Subcutaneous abdominal adipose tissue (tissue), 5 donors: ENCODE measurements around the gene ERC1.
"Not testable (repeated sequence)": the region's sequence is repeated elsewhere in the genome, so short reads cannot be mapped to it uniquely, and the experiment has no call there.

ENCODE experiments used
- H3K27ac ChIP-seq: one replicate; pipeline ENCODE4 v1.7.0; 2013; ENCODE audit warnings: low read depth, mild to moderate bottlenecking, inconsistent platforms, low read length, moderate library complexity
- H3K27me3 ChIP-seq, 5 donors: one replicate each; pipeline ENCODE4 v1.7.0; 2013; ENCODE audit warnings: low read length in 5 of 5, inconsistent platforms in 1 of 5; ENCODE audit not compliant: control insufficient read depth in 5 of 5, insufficient read depth in 4 of 5
- H3K36me3 ChIP-seq, 5 donors: one replicate each; pipeline ENCODE4 v1.7.0; 2013; ENCODE audit warnings: low read length in 5 of 5; ENCODE audit not compliant: control insufficient read depth in 5 of 5, insufficient read depth in 5 of 5
- H3K4me1 ChIP-seq, 5 donors: one replicate each; pipeline ENCODE4 v1.7.0; 2013; ENCODE audit warnings: low read length in 5 of 5, mild to moderate bottlenecking in 3 of 5, moderate library complexity in 1 of 5; ENCODE audit not compliant: control insufficient read depth in 5 of 5, insufficient read depth in 5 of 5
- H3K4me3 ChIP-seq, 5 donors: one replicate each; pipeline ENCODE4 v1.7.0; 2013; ENCODE audit warnings: low read length in 5 of 5, low read depth in 1 of 5
- H3K9ac ChIP-seq, 5 donors: one replicate each; pipeline ENCODE4 v1.7.0; 2013; ENCODE audit warnings: low read length in 5 of 5, mild to moderate bottlenecking in 4 of 5, moderate library complexity in 3 of 5
- H3K9me3 ChIP-seq, 5 donors: one replicate each; pipeline ENCODE4 v1.7.0; 2013; ENCODE audit warnings: low read length in 5 of 5; ENCODE audit not compliant: control insufficient read depth in 5 of 5
- donor health status: healthy.
- donor health status: healthy.
- donor health status: healthy.
- donor health status: healthy.
- donor health status: healthy.

ERC1 gene

DNA sequence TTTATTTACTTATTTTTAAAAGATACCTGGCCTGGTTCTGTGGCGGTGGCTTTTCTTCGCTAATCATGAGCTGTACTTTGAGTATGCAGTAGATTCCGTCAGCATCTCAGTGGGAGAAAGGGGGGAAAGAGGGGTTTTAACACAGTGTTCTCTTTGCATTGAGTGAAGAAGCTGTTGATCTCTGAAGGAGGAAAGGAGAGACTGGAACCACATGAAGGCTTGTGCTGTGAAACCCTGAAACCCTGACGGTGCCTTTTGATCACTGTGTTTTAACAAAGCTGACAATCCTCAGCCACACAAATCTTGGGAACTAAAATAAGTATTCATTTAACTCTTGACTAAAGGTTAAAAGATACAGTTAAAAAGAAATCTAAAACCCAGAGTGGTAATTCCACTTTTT lies 353.2 kb downstream of the ERC1 start:
- H3K36me3 ChIP-seq = no peaks in the 10 kb centered on the region
- no peaks in the 10 kb centered on the region for H3K4me1 ChIP-seq
- no peak overlapping the region for H3K9ac ChIP-seq
- no peak overlapping the region for H3K27ac ChIP-seq
- no peaks in the 10 kb centered on the region for H3K27me3 ChIP-seq
- H3K4me3 ChIP-seq = no peak overlapping the region
- H3K9me3 ChIP-seq = no peaks in the 10 kb centered on the region

DNA sequence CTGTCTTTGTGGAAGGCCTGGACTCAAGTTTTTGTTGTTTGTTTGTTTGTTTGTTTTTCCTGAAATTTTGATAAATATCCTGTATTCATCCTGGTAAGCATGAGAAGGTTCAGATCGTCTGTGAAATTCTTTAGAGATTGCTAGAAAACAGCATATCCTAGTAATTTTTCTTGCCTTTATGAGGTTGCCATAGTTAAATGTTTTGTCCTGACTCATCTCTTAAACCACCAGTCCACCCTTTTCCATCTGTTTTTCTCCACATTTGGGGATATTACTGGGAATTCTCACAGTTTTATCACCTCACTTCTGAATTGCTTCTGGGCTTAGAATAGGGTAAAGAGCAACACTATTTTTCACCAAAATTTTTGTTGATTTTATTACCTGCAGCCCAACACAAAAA lies 355.1 kb downstream of the ERC1 start:
- no peaks in the 10 kb centered on the region for H3K4me1 ChIP-seq
- no peak overlapping the region for H3K4me3 ChIP-seq
- no peak overlapping the region for H3K27ac ChIP-seq
- H3K36me3 ChIP-seq = no peaks in the 10 kb centered on the region
- no peaks in the 10 kb centered on the region for H3K27me3 ChIP-seq
- no peaks in the 10 kb centered on the region for H3K9me3 ChIP-seq
- H3K9ac ChIP-seq = no peak overlapping the region

DNA sequence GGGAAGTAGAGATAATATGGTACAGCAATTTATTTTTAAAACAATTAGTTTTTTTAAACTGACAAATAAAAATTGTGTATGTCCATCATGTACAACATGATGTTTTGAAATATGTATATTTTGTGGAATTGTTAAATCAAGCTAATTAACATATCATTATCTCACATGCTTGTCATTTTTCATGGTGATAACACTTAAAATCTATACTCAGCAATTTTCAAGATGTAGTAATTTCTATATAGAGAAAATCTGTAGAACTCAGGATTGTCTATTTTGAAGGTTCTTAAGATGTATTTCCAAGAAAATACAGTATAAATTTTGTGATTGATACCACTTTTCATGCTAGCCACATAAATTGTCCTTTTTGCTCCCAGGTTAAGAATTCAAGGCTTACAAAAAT lies 356.3 kb downstream of the ERC1 start:
- no peak overlapping the region for H3K27ac ChIP-seq
- no peaks in the 10 kb centered on the region for H3K4me1 ChIP-seq
- H3K36me3 ChIP-seq = no peaks in the 10 kb centered on the region
- no peak overlapping the region for H3K4me3 ChIP-seq
- H3K9me3 ChIP-seq = no peaks in the 10 kb centered on the region
- H3K9ac ChIP-seq = no peak overlapping the region
- H3K27me3 ChIP-seq = no peaks in the 10 kb centered on the region

DNA sequence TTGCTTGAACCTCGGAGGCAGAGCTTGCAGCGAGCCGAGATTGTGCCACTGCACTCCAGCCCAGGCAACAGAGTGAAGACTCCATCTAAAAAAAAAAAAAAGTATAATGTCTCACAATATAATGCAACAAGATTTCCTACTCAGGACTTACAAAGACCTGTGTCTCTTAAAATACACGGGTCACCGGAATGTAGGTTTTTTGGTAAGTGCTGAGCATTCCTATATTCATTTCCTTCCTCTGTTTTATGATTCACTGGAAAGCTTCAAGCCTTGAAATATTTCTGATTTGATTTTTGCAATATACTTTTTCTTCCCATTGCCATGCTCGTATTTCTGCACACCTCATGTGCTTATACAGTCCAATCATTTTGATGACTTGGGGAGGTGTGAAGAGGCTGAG lies 357.6 kb downstream of the ERC1 start:
- Histone ChIP-seq H3K27me3 (no peaks in the 10 kb centered on the region), H3K4me1 (no peaks in the 10 kb centered on the region), H3K4me3 (no peak overlapping the region), H3K27ac (no peak overlapping the region), H3K9me3 (no peaks in the 10 kb centered on the region), H3K36me3 (no peaks in the 10 kb centered on the region), H3K9ac (no peak overlapping the region)

DNA sequence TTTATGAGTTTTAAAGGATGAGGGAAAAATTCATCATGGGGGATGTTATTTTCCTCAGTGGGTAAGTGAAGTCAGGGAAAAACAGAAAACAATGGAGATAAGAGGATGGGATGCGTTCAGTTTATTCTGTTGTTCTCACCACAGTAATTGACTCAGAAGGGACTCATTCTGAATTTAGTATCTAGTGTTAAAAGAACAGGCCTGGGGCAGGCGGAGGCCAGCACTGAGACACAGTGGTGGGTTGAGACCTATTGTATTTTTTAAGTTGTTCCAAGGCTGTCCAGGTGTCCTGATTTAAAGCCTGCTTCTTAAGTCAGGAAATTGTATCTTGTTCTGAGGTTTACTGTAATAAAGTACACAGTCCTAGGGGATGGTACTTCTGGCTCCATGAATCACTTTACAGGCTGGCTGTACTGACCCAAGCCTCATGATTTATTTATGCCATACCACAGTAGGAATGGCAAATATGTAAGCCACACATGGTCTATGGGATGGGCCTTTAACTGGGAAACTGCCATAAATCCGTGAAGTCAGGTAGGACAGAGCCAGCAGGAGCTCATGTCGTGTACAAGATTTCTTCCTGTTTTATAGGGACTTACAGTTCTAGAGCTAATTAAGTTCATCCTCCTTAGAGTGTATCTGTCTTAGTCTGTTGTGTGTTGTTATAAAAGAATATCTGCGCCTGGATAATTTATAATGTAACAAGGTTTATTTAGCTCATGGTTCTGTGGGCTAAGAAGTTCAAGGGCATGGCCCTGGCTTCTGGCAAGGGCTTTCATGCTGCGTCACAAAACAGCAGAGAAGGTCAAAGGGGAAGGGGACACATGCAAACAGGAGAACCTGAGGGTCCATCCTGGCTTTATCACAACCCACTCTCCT lies 359.3 kb downstream of the ERC1 start:
- H3K27me3 ChIP-seq = no peaks in the 10 kb centered on the region
- no peak overlapping the region for H3K9ac ChIP-seq
- H3K4me3 ChIP-seq = no peak overlapping the region
- no peak overlapping the region for H3K27ac ChIP-seq
- H3K9me3 ChIP-seq = no peaks in the 10 kb centered on the region
- H3K4me1 ChIP-seq = peaks cover 0 to 6% (median 1%) of the 10 kb centered on the region in 5 donors
- no peaks in the 10 kb centered on the region for H3K36me3 ChIP-seq

DNA sequence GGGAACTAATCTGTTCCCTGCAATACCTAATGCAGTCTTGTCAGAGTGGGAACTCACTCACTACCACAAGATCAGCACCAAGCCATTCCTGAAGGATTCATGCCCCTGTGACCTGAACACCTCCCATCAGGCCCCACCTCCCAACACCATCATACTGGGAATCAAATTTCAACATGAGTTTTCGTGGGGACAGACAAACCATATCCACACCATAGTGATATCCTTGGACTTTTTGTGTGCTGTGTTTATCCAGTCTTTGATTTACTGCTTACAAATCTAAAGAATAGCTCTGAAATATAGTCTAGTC lies 359.9 kb downstream of the ERC1 start:
- no peaks in the 10 kb centered on the region for H3K36me3 ChIP-seq
- no peaks in the 10 kb centered on the region for H3K27me3 ChIP-seq
- peaks cover 0 to 12% (median 7%) of the 10 kb centered on the region in 5 donors for H3K4me1 ChIP-seq
- no peak overlapping the region for H3K4me3 ChIP-seq
- no peak overlapping the region for H3K9ac ChIP-seq
- H3K27ac ChIP-seq = no peak overlapping the region
- no peaks in the 10 kb centered on the region for H3K9me3 ChIP-seq

DNA sequence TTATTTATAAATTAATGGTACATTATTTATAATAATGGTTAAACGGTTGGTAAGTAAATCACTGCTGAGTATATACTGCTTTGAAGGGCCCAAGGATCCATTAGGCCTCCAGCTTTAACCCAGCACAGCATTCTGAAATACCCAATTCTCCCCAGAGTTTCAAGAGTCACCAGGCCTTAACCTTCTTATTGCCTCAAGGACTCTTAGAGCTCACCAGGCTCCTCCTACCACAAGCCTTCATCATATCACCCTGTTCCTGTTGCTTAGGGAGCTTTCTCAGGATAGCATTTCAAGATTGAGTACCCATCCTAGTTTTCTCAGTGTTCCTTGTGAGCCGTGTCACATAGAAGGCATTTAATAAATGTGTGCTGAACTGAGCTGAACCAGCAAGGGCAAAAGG lies 360.9 kb downstream of the ERC1 start:
- H3K9me3 ChIP-seq = no peaks in the 10 kb centered on the region
- H3K9ac ChIP-seq = no peak overlapping the region
- no peaks in the 10 kb centered on the region for H3K36me3 ChIP-seq
- no peak overlapping the region for H3K4me3 ChIP-seq
- H3K4me1 ChIP-seq = peaks cover 0 to 13% (median 7%) of the 10 kb centered on the region in 5 donors
- no peak overlapping the region for H3K27ac ChIP-seq
- H3K27me3 ChIP-seq = no peaks in the 10 kb centered on the region

DNA sequence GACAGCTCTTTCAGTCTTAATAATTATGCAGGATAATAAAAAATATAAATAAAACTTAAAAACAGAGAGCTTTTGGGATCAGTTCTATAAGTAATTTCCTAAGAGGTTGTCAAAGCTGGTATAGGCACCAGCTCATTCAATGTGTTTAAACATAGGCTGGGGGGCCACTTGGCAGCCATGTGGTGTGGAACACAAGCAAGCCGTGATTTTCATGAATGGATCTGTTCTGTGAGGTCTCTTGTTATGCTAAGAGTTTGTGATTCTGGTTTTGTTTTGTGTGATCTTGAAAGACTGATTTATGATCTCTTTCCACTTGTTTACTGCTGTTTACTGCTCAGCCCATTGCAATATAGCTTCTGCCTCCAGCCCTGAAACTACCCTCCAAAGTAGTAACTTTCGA lies 362.4 kb downstream of the ERC1 start:
- Histone ChIP-seq H3K9me3 (no peaks in the 10 kb centered on the region), H3K9ac (no peak overlapping the region), H3K36me3 (no peaks in the 10 kb centered on the region), H3K27me3 (no peaks in the 10 kb centered on the region), H3K27ac (no peak overlapping the region), H3K4me1 (peaks cover 0 to 13% (median 7%) of the 10 kb centered on the region in 5 donors), H3K4me3 (no peak overlapping the region)

DNA sequence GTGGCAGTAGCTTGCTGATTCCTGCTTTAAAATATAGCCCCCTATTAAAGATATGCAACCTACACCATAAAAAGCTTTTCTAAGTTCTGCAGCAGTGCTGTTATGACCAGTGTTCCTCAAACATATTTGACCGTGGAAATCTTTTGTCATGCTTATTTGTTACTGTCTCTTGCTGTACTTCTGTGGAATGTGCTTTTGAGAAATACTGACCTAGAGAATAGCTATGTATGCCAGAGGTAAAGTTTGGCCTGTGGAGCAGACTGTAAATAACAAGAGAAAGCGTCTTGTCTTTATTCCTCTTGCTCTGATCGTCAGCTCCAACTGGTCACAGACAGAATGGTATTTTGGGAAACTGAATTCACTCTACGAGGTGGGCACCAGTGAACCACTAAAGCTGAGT lies 364.4 kb downstream of the ERC1 start:
- H3K4me1 ChIP-seq = peaks cover 0 to 13% (median 7%) of the 10 kb centered on the region in 5 donors
- no peaks in the 10 kb centered on the region for H3K27me3 ChIP-seq
- no peak overlapping the region for H3K4me3 ChIP-seq
- H3K9ac ChIP-seq = no peak overlapping the region
- H3K36me3 ChIP-seq = no peaks in the 10 kb centered on the region
- no peaks in the 10 kb centered on the region for H3K9me3 ChIP-seq
- no peak overlapping the region for H3K27ac ChIP-seq

DNA sequence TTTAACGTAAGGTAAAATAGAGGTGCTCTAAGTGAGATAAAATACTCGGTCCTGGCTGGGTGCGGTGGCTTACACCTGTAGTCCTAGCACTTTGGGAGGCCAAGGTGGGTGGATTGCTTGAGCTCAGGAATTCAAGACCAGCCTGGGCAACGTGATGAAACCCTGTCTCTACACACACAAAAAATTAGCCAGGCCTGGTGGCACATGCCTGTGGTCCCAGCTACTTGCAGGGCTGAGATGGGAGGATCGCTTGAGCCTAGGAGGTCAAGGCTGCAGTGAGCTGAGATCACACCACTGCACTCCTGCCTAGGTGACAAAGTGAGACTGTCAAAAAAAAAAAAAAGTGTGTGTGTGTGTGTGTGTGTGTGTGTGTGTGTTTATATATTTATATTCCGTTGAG lies 364.8 kb downstream of the ERC1 start:
- H3K27ac ChIP-seq, H3K9ac ChIP-seq, H3K9me3 ChIP-seq, H3K4me3 ChIP-seq, H3K27me3 ChIP-seq, H3K36me3 ChIP-seq: not testable (repeated sequence)
- H3K4me1 ChIP-seq = peaks cover 0 to 13% (median 7%) of the 10 kb centered on the region in 5 donors
